Measurements from ENCODE around the gene TMEM232. TPM values are rescaled to one million over a fixed set of nuclear protein-coding genes. Genes with fewer than 3 reads are reported as not detected.

The TMEM232 gene
- total and polyA plus RNA-seq, 2 experiments from 2014 or later: 1.3 to 1.9 TPM

DNA sequence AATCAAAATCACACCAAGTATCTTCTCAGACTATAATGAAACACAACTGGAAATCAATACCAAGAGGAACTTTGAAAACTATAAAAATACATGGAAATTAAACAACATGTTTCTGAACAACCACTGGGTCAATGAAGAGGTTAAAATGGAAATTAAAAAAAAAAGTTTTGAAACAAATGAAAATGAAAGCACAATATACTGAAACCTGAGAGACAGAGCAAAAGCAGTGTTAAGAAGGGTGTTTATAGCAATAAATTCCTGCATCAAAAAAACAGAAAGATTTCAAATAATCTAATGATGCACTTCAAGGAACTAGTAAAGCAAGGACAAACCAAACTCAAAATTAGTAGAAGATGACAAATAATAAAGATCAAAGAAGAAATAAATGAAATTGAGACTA, 92.0 kb downstream of the TMEM232 start:
- TF ChIP-seq ZNF114 (CRISPR knock-in tag; IDR thresholded peaks at IDR 0.05) (no peak), POLR2AphosphoS5 (IDR thresholded peaks at IDR 0.05; ENCODE audit: low read depth) (no peak), ZNF331 (CRISPR knock-in tag; IDR thresholded peaks at IDR 0.05; ENCODE audit: low read depth) (no peak), JUNB (IDR thresholded peaks at IDR 0.05; ENCODE audit: unreplicated experiment) (no peak), EZH2 (IDR thresholded peaks at IDR 0.05; ENCODE audit: low read depth, unreplicated experiment) (no peak), CREB1 (CRISPR knock-in tag; IDR thresholded peaks at IDR 0.05; ENCODE audit: low read depth) (no peak)
- TF ChIP-seq, protein P1, sequence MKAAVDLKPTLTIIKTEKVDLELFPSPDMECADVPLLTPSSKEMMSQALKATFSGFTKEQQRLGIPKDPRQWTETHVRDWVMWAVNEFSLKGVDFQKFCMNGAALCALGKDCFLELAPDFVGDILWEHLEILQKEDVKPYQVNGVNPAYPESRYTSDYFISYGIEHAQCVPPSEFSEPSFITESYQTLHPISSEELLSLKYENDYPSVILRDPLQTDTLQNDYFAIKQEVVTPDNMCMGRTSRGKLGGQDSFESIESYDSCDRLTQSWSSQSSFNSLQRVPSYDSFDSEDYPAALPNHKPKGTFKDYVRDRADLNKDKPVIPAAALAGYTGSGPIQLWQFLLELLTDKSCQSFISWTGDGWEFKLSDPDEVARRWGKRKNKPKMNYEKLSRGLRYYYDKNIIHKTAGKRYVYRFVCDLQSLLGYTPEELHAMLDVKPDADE (IDR thresholded peaks at IDR 0.05): no peak
- TF ChIP-seq, protein P2, sequence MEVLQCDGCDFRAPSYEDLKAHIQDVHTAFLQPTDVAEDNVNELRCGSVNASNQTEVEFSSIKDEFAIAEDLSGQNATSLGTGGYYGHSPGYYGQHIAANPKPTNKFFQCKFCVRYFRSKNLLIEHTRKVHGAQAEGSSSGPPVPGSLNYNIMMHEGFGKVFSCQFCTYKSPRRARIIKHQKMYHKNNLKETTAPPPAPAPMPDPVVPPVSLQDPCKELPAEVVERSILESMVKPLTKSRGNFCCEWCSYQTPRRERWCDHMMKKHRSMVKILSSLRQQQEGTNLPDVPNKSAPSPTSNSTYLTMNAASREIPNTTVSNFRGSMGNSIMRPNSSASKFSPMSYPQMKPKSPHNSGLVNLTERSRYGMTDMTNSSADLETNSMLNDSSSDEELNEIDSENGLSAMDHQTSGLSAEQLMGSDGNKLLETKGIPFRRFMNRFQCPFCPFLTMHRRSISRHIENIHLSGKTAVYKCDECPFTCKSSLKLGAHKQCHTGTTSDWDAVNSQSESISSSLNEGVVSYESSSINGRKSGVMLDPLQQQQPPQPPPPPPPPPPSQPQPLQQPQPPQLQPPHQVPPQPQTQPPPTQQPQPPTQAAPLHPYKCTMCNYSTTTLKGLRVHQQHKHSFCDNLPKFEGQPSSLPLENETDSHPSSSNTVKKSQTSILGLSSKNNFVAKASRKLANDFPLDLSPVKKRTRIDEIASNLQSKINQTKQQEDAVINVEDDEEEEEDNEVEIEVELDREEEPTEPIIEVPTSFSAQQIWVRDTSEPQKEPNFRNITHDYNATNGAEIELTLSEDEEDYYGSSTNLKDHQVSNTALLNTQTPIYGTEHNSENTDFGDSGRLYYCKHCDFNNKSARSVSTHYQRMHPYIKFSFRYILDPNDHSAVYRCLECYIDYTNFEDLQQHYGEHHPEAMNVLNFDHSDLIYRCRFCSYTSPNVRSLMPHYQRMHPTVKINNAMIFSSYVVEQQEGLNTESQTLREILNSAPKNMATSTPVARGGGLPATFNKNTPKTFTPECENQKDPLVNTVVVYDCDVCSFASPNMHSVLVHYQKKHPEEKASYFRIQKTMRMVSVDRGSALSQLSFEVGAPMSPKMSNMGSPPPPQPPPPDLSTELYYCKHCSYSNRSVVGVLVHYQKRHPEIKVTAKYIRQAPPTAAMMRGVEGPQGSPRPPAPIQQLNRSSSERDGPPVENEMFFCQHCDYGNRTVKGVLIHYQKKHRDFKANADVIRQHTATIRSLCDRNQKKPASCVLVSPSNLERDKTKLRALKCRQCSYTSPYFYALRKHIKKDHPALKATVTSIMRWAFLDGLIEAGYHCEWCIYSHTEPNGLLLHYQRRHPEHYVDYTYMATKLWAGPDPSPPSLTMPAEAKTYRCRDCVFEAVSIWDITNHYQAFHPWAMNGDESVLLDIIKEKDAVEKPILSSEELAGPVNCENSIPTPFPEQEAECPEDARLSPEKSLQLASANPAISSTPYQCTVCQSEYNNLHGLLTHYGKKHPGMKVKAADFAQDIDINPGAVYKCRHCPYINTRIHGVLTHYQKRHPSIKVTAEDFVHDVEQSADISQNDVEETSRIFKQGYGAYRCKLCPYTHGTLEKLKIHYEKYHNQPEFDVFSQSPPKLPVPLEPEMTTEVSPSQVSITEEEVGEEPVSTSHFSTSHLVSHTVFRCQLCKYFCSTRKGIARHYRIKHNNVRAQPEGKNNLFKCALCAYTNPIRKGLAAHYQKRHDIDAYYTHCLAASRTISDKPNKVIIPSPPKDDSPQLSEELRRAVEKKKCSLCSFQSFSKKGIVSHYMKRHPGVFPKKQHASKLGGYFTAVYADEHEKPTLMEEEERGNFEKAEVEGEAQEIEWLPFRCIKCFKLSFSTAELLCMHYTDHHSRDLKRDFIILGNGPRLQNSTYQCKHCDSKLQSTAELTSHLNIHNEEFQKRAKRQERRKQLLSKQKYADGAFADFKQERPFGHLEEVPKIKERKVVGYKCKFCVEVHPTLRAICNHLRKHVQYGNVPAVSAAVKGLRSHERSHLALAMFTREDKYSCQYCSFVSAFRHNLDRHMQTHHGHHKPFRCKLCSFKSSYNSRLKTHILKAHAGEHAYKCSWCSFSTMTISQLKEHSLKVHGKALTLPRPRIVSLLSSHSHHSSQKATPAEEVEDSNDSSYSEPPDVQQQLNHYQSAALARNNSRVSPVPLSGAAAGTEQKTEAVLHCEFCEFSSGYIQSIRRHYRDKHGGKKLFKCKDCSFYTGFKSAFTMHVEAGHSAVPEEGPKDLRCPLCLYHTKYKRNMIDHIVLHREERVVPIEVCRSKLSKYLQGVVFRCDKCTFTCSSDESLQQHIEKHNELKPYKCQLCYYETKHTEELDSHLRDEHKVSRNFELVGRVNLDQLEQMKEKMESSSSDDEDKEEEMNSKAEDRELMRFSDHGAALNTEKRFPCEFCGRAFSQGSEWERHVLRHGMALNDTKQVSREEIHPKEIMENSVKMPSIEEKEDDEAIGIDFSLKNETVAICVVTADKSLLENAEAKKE (CRISPR knock-in tag; IDR thresholded peaks at IDR 0.05): no peak
- no peaks in the 10 kb centered on the region for H3K79me2 ChIP-seq (replicated peaks; ENCODE audit: insufficient read depth)
- no peaks in the 10 kb centered on the region for H3K4me1 ChIP-seq (ENCODE audit: insufficient read depth)
- no peak for ATAC-seq
- Mint-ChIP-seq H3K27ac (no peak overlapping the region), H3K4me3 (no peak overlapping the region), H3K36me3 (ENCODE audit: low read depth) (no peaks in the 10 kb centered on the region), H3K9me3 (no peaks in the 10 kb centered on the region), H3K27me3 (ENCODE audit: insufficient read depth, low read depth, poor library complexity) (no peaks in the 10 kb centered on the region), H3K4me1 (no peaks in the 10 kb centered on the region; the same call in 2 of the 3 replicates)
- H3K4me2 ChIP-seq: no peak overlapping the region
- no peaks in the 10 kb centered on the region for H3K9me2 ChIP-seq (ENCODE audit: insufficient read depth)
- H3K27ac ChIP-seq (ENCODE audit: low read depth): no peak overlapping the region
- H2AFZ ChIP-seq: no peak overlapping the region
- H3K36me3 ChIP-seq (ENCODE audit: insufficient read depth): no peaks in the 10 kb centered on the region
- no peak overlapping the region for H3K4me3 ChIP-seq
- no peak for DNase-seq (ENCODE audit: low spot score)
- no peaks in the 10 kb centered on the region for H4K20me1 ChIP-seq (replicated peaks; ENCODE audit: insufficient read depth)
- no peaks in the 10 kb centered on the region for H3K27me3 ChIP-seq (ENCODE audit: insufficient read depth)
- H3F3A ChIP-seq (replicated peaks; ENCODE audit: low read depth): no peaks in the 10 kb centered on the region
